ENCODE data around the gene PCNX1. TPM values are rescaled to one million over a fixed set of nuclear protein-coding genes. Genes with fewer than 3 reads are reported as not detected.
A peak's percentile ranks its signal among the peaks of the same experiment; 100 is the strongest.

The PCNX1 gene
- polyA plus RNA-seq, 1 experiment, result 54.2 TPM

DNA sequence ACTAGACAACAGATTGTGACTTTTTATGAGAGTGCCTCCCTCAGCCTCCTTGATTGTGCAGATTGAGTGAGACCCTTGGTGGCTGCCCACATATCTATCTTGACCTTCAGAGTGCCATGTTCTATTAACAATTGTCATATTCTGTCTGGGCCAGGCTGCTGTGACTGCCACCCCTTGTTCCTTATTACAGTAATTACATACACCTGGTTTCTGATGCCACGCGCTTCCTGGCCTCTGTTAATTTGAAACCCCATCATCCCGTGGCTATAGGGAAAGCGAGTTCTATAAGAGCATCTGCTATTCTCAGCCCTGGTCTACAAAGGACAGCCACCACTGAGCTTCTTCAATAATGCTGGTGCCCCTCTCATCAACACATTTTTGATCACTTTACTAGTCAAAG lies 228.7 kb downstream of the PCNX1 start:
- ChIA-PET POLR2A (interaction anchor here (0.7 kb wide), 1 partner anchor 30 kb away, joined by 3 read pairs; no protein-coding TSS in a partner anchor), CTCF (interaction anchor here (1.5 to 5.3 kb wide), 2 partner anchors 617 to 719 kb away, joined by 5 to 68 read pairs; no protein-coding TSS in a partner anchor)

GRCh38 chr14:71136386-71137060 lies 229.3 kb downstream of the PCNX1 start:
- no peaks in the 10 kb centered on the region for H3K27me3 ChIP-seq (ENCODE audit: control insufficient read depth, insufficient read depth, low read length)
- peaks cover 9% of the 10 kb centered on the region for H3K9me3 ChIP-seq (ENCODE audit: control insufficient read depth, insufficient read depth, low read length)
- no peak overlapping the region for H3K4me3 ChIP-seq (ENCODE audit: low read depth, low read length)
- TF ChIP-seq, protein P1, sequence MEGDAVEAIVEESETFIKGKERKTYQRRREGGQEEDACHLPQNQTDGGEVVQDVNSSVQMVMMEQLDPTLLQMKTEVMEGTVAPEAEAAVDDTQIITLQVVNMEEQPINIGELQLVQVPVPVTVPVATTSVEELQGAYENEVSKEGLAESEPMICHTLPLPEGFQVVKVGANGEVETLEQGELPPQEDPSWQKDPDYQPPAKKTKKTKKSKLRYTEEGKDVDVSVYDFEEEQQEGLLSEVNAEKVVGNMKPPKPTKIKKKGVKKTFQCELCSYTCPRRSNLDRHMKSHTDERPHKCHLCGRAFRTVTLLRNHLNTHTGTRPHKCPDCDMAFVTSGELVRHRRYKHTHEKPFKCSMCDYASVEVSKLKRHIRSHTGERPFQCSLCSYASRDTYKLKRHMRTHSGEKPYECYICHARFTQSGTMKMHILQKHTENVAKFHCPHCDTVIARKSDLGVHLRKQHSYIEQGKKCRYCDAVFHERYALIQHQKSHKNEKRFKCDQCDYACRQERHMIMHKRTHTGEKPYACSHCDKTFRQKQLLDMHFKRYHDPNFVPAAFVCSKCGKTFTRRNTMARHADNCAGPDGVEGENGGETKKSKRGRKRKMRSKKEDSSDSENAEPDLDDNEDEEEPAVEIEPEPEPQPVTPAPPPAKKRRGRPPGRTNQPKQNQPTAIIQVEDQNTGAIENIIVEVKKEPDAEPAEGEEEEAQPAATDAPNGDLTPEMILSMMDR (IDR thresholded peaks at IDR 0.05; ENCODE audit: low read depth, low read length), result no peak
- H3K27ac ChIP-seq (ENCODE audit: low read depth, low read length), result no peak overlapping the region
- no peak for DNase-seq (ENCODE audit: low read depth, low spot score)
- ChIA-PET CTCF (interaction anchor here (1.7 to 5.3 kb wide), 3 partner anchors 575 to 719 kb away, joined by 4 to 68 read pairs (median 16); no protein-coding TSS in a partner anchor), POLR2A (interaction anchor here (0.7 kb wide), 1 partner anchor 31 kb away, joined by 3 read pairs; no protein-coding TSS in a partner anchor)

More for the DNA sequence above, 228.7 kb downstream of the PCNX1 start:
- DNase-seq (ENCODE audit: low read depth, low spot score), result no peak
- TF ChIP-seq, protein P1 (IDR thresholded peaks at IDR 0.05; ENCODE audit: low read depth, low read length), result no peak
- Histone ChIP-seq H3K27ac (ENCODE audit: low read depth, low read length) (no peak overlapping the region), H3K4me3 (ENCODE audit: low read depth, low read length) (no peak overlapping the region), H3K9me3 (ENCODE audit: control insufficient read depth, insufficient read depth, low read length) (peaks cover 9% of the 10 kb centered on the region), H3K27me3 (ENCODE audit: control insufficient read depth, insufficient read depth, low read length) (no peaks in the 10 kb centered on the region)

DNA sequence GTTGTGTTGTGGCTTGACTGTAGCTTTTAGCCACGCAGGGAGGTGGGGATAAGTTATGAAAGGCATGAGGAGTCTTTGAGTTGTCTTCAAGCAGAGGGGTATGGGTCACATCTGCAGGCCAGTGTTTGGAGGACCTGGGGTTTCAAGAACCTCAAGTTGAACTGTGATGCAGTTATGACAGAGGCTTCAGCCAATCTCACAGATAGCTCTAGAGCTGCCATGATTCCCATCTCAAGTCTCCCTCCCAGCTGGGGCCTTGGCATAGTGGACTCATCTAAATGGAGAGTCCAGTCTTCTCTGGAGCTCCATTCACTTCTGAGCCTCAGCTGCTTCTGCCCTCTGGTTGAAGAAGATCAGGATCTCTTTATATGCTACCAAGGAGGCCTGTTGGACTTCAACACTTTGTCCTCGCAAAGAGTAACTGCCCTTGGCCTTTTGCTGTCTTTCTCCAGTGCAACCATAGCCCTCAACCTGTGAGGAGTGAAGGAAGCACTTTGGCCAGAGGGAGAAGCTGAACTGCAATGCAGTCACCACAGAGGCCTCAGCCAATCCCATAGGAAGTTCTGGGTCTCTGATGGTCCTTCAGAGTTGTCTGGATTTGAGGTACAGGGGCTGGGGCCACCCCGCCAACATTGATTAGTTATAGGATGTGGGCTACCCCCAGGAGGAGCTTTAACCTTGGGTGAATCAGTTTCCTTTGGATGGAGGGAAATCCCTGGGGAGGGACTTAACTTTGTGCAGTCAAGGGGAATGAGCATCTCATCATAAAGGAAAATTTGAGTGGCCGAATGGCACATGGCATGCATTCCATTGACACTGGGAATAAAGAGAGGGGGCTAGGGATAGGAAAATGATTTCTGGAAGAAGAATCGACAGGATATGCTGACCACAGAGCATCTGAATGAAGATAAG lies 230.5 kb downstream of the PCNX1 start:
- TF ChIP-seq, protein P1 (IDR thresholded peaks at IDR 0.05; ENCODE audit: low read depth, low read length), result no peak
- DNase-seq (ENCODE audit: low read depth, low spot score), result no peak
- H3K9me3 ChIP-seq (ENCODE audit: control insufficient read depth, insufficient read depth, low read length), result peaks cover 9% of the 10 kb centered on the region
- CTCF ChIA-PET, result interaction anchor here (0.7 to 5.3 kb wide), 22 partner anchors 15 to 719 kb away, joined by 3 to 68 read pairs (median 4); no protein-coding TSS in a partner anchor
- H3K27me3 ChIP-seq (ENCODE audit: control insufficient read depth, insufficient read depth, low read length), result no peaks in the 10 kb centered on the region
- no peak overlapping the region for H3K27ac ChIP-seq (ENCODE audit: low read depth, low read length)
- H3K4me3 ChIP-seq (ENCODE audit: low read depth, low read length), result no peak overlapping the region
- POLR2A ChIA-PET, result no interaction called here

DNA sequence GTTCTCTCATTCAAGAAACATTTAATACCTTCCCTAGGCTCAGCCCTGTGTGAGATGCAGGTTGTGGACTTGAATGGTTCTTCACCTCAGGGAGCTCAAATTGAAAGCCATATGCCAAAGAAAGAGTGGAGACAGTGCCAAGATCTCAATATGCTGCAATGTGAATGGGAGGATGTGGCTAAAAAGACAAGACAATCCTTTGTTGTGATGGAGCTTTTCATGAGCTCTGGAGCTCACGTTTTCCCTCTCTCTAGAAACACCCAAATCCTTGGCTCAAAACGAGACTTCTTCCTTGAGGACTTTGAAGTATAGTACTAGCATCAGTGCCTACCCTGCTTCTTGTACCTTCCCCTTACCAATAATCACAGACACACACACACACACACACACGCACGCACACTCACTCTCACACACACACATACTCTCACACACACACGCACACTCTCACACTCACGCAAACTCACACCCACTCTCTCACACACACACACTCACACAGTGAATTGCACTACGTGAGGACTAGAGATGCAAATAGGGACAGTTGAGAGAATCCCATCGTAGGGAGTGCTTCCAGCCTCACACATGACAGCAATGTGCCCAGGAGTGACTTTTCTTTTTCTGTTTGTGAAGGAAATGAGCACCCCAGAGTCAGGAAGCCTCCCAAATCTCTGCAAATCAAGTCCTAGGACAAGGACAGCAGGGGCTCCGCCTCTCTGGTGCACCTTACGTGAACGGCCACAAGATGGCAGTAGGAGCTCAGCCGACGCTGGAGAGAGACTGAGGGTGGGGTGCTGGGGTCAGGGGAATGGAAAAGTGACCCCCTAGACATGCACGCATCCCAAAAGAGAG lies 231.4 kb downstream of the PCNX1 start:
- TF ChIP-seq, protein P1 (IDR thresholded peaks at IDR 0.05; ENCODE audit: low read depth, low read length), result peak; percentile 96
- Histone ChIP-seq H3K4me3 (ENCODE audit: low read depth, low read length) (no peak overlapping the region; the same call in 1 of the 2 replicates), H3K27me3 (ENCODE audit: control insufficient read depth, insufficient read depth, low read length) (no peaks in the 10 kb centered on the region), H3K27ac (ENCODE audit: low read depth, low read length) (no peak overlapping the region), H3K9me3 (ENCODE audit: control insufficient read depth, insufficient read depth, low read length) (peaks cover 9% of the 10 kb centered on the region)
- ChIA-PET CTCF (interaction anchor here (0.7 to 5.3 kb wide), 23 partner anchors 14 to 718 kb away, joined by 3 to 68 read pairs (median 3); no protein-coding TSS in a partner anchor), POLR2A (no interaction called here)
- DNase-seq (ENCODE audit: low read depth, low spot score), result peak; percentile 13
